Activated CD4-positive, alpha-beta memory T cell treated with anti-CD3 and anti-CD28 coated beads, Interleukin-2, amount 10 ng/mL, durations not matched to agents 7 days and 5 days (primary cell): Measurements from ENCODE around the gene ADGRV1. TPM values are rescaled to one million over a fixed set of nuclear protein-coding genes. Genes with fewer than 3 reads are reported as not detected.
"Not testable (repeated sequence)": the region's sequence is repeated elsewhere in the genome, so short reads cannot be mapped to it uniquely, and the experiment has no call there.

Experiments
- CTCF ChIA-PET: fragments of 350-600 bp; sonication (Branson Sonifier 250); formaldehyde crosslinking; loops from one replicate; lab custom pipeline; 2021; ENCODE audit warnings: antibody characterized with exemption, inconsistent platforms; lab: Charles Lee
- POLR2A ChIA-PET: fragments of 350-600 bp; sonication (Branson Sonifier 250); formaldehyde crosslinking; loops from one replicate; lab custom pipeline; 2021; ENCODE audit warnings: antibody characterized with exemption; lab: Charles Lee
- DNase-seq: peaks from one replicate; pipeline ENCODE4 v3.0.0-alpha.2; 2020
- H3K27ac Mint-ChIP-seq: one replicate; pipeline ENCODE4 v1.8.0; 2021; ENCODE audit warnings: mild to moderate bottlenecking, mixed read lengths
- H3K27me3 Mint-ChIP-seq: one replicate; pipeline ENCODE4 v1.8.0; 2021; ENCODE audit warnings: mixed read lengths
- H3K36me3 Mint-ChIP-seq: one replicate; pipeline ENCODE4 v1.8.0; 2021; ENCODE audit warnings: low read depth, mixed read lengths
- H3K4me1 Mint-ChIP-seq: one replicate; pipeline ENCODE4 v1.8.0; 2021; ENCODE audit warnings: mixed read lengths
- H3K4me3 Mint-ChIP-seq: one replicate; pipeline ENCODE4 v1.8.0; 2021; ENCODE audit warnings: mild to moderate bottlenecking, mixed read lengths
- H3K9me3 Mint-ChIP-seq: one replicate; pipeline ENCODE4 v1.8.0; 2021; ENCODE audit warnings: mixed read lengths
- total RNA-seq, 2 experiments: library from RNA; stranded (reverse); gene quantifications; one replicate each; pipeline ENCODE4 v1.2.3, GENCODE V29; 2021

ADGRV1 gene
- total RNA-seq, 2 experiments from 2014 or later: not detected

DNA sequence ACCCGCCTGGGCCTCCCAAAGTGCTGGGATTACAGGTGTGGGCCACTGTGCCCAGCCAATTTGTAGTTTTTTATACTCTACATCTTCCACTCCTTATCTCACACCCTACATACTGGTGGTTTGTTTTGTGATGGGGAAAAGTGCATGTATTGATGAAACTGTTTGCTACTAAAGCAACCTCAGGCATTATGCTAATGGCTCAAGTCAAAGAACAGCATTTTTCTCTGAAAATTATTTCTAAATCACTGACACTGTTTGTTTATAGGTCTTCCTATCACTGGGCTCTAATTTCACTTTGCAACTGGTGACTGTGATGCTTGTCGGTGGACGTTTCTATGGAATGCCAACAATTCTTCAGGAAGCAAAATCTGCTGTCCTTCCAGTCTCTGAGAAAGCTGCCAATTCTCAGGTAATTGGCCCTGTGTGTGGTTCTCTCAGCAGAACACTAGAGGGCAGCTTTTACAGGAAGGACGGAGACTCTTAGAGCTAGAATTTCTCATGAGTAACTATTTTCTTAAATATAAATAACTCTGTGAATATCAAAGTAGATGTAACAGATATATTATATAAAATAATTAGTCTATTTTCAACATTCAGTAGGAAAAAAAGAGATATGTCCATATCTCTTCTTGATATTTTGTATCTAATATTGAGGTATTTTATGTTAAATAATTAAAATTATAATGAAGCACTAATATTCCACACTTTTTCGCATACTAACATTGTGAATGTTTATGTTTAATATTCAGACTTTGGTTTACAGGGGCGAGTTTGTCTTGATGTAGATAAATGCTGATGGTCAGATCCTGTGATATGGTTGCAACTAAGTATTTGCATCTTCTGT, 244.1 kb downstream of the ADGRV1 start:
- Mint-ChIP-seq H3K36me3 (no peaks in the 10 kb centered on the region), H3K27ac (no peak overlapping the region), H3K4me3 (no peak overlapping the region), H3K9me3 (no peaks in the 10 kb centered on the region), H3K4me1 (no peaks in the 10 kb centered on the region), H3K27me3 (peaks cover 4% of the 10 kb centered on the region)
- CTCF ChIA-PET: interaction anchor here (0.7 to 1.6 kb wide), 7 partner anchors 9 to 617 kb away, joined by 3 to 5 read pairs (median 3); no protein-coding TSS in a partner anchor
- DNase-seq: no peak
- POLR2A ChIA-PET: no interaction called here

DNA sequence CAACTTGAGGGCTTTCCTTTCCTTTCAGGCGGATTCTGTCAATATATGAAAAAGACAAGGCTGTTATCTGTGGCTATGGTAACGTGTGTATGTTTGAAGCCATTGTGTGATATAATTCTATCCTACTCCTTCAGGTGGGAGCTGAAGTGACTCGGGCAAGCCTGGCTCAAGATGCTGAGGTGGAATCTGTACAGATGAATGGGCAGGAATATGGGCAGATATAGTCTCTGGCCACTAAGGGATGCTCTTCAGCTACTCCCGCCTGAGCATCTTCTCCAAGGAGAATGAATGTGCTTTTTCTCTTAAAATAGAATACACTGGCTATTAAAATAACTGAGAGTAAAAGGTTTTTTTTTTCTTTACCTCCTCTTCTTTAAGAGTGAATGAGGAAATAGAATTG, 244.8 kb downstream of the ADGRV1 start:
- Mint-ChIP-seq H3K9me3 (no peaks in the 10 kb centered on the region), H3K4me1 (no peaks in the 10 kb centered on the region), H3K27me3 (peaks cover 4% of the 10 kb centered on the region), H3K27ac (no peak overlapping the region), H3K4me3 (no peak overlapping the region), H3K36me3 (no peaks in the 10 kb centered on the region)
- ChIA-PET POLR2A (no interaction called here), CTCF (interaction anchor here (0.7 to 1.6 kb wide), 6 partner anchors 9 to 616 kb away, joined by 3 to 5 read pairs (median 3); no protein-coding TSS in a partner anchor)
- no peak for DNase-seq

DNA sequence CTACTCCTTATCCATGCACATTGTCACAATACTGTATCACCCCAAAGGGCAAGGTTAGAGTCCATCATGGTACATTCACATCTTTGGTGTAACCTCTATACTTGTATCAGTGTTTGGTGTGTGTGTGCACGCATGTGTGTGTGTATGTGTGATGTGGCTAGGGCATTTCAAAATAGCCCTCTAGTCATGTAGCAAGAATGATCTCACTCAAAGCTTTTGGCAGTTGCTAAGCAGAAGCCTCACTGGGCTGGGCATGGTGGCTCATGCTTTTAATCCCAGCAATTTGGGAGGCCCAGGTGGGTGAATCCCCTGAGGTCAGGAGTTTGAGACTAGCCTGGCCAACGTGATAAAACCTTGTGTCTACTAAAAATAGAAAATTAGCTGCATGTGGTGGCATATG, 245.3 kb downstream of the ADGRV1 start:
- H3K9me3 Mint-ChIP-seq: no peaks in the 10 kb centered on the region

DNA sequence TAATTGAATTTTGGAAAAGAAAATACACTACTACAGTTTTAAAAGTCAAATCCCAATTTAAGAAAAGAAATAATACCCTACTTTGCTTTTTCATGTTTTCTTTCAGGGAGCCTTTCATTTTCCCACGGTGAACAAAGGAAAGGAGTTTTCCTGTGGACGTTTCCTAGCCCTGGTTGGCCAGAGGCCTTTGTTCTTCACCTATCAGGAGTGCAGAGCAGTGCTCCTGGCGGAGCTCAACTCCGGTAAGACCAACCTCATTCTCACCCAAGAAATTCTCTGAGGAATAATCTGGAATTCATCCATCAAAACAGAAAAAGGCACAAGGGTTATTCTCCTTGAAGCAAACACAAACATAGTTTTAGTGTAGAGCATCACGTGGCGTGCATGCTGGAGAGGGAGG, 248.9 kb downstream of the ADGRV1 start:
- Mint-ChIP-seq H3K27me3 (peaks cover 4% of the 10 kb centered on the region), H3K36me3 (no peaks in the 10 kb centered on the region), H3K4me1 (no peaks in the 10 kb centered on the region), H3K9me3 (no peaks in the 10 kb centered on the region), H3K4me3 (no peak overlapping the region), H3K27ac (no peak overlapping the region)
- no peak for DNase-seq
- ChIA-PET POLR2A (no interaction called here), CTCF (no interaction called here)

More for the DNA sequence above, 245.3 kb downstream of the ADGRV1 start:
- no peak for DNase-seq
- ChIA-PET POLR2A (no interaction called here), CTCF (no interaction called here)
- Mint-ChIP-seq H3K27me3 (peaks cover 4% of the 10 kb centered on the region), H3K4me3 (no peak overlapping the region), H3K36me3 (no peaks in the 10 kb centered on the region), H3K4me1 (no peaks in the 10 kb centered on the region), H3K27ac (no peak overlapping the region)

DNA sequence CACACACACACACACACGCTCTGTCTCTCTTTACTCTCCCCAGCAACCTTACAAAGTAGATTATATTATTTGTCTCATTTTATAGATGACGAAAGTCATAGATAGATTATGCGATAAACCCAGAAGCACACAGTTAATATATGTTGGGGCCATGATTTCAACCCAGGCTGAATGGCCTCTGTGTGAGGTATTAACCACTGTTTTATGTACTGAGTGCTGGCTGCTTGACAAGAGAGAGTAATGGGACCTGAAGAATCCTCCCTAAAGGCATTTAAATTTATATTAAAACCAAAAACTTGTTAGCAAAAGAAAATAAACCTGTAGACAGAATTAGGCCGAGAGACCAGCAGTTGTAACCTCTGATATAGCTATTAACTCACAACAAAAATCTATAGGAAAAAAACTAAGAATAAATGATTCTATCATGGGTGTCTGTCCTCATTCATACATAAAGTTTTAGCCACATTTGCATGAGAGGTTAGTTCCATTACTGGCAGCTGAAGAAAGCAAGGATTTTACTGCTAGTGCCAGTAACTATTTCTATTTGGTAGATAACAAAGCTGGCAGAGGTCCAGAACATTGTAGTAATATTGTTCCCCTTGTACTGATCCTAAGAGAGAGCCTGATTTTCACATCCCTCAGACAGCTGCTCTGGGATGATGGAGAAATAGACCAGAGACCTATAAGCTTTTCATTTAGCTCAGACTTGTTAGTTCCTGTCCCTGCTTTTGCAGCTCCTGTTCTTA, 250.9 kb downstream of the ADGRV1 start:
- no peak overlapping the region for H3K4me3 Mint-ChIP-seq
- no peak overlapping the region for H3K27ac Mint-ChIP-seq
- DNase-seq: no peak
- peaks cover 4% of the 10 kb centered on the region for H3K27me3 Mint-ChIP-seq
- no peaks in the 10 kb centered on the region for H3K36me3 Mint-ChIP-seq
- no peaks in the 10 kb centered on the region for H3K4me1 Mint-ChIP-seq
- ChIA-PET POLR2A (no interaction called here), CTCF (interaction anchor here (1.2 kb wide), 1 partner anchor 26 kb away, joined by 3 read pairs; no protein-coding TSS in a partner anchor)
- H3K9me3 Mint-ChIP-seq: no peaks in the 10 kb centered on the region

DNA sequence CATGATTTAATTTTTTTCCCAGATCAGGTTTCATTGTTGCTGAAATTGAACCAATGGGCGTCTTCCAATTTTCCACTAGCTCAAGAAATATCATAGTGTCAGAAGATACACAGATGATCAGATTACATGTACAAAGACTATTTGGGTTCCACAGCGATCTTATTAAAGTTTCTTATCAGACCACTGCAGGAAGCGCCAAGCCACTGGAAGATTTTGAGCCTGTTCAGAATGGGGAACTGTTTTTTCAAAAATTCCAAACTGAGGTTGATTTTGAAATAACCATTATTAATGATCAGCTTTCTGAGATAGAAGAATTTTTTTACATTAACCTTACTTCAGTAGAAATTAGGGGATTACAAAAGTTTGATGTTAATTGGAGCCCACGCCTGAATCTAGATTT, 251.6 kb downstream of the ADGRV1 start:
- Mint-ChIP-seq H3K27ac (no peak overlapping the region), H3K4me3 (no peak overlapping the region), H3K9me3 (no peaks in the 10 kb centered on the region), H3K27me3 (peaks cover 4% of the 10 kb centered on the region), H3K4me1 (no peaks in the 10 kb centered on the region), H3K36me3 (no peaks in the 10 kb centered on the region)
- CTCF ChIA-PET: interaction anchor here (1.2 kb wide), 1 partner anchor 26 kb away, joined by 3 read pairs; no protein-coding TSS in a partner anchor
- POLR2A ChIA-PET: no interaction called here
- no peak for DNase-seq

DNA sequence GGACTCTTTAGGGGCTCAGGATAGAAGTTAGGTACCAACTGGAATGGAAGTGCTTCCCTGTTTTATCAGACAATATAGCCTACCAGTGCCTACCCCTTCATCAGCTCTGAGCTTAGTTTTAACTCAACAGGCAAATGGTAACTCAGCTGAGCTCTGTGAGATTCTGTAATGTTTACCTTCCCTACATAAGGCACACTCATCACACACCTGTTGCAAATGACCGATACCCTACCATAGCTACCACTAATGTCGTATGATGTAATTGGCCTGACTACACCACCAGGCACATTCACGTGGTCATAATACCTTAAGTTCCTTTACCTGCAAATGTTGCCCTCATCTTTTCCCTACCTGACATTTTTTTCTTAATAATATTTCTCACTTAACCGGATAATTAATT, 254.8 kb downstream of the ADGRV1 start:
- ChIA-PET POLR2A (no interaction called here), CTCF (no interaction called here)
- DNase-seq: no peak
- Mint-ChIP-seq H3K36me3 (no peaks in the 10 kb centered on the region), H3K9me3 (no peaks in the 10 kb centered on the region), H3K4me1 (no peaks in the 10 kb centered on the region), H3K27me3 (no peaks in the 10 kb centered on the region), H3K4me3 (no peak overlapping the region), H3K27ac (no peak overlapping the region)

DNA sequence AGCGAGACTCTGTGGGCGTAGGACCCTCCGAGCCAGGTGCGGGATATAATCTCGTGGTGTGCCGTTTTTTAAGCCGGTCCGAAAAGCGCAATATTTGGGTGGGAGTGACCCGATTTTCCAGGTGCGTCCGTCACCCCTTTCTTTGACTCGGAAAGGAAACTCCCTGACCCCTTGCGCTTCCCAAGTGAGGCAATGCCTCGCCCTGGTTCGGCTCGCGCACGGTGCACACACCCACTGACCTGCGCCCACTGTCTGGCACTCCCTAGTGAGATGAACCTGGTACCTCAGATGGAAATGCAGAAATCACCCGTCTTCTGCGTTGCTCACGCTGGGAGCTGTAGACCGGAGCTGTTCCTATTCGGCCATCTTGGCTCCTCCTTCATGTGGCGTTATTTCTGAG, 263.5 kb downstream of the ADGRV1 start:
- H3K4me3 Mint-ChIP-seq, POLR2A ChIA-PET, H3K27me3 Mint-ChIP-seq, DNase-seq, H3K27ac Mint-ChIP-seq, CTCF ChIA-PET, H3K36me3 Mint-ChIP-seq, H3K9me3 Mint-ChIP-seq, H3K4me1 Mint-ChIP-seq: not testable (repeated sequence)

DNA sequence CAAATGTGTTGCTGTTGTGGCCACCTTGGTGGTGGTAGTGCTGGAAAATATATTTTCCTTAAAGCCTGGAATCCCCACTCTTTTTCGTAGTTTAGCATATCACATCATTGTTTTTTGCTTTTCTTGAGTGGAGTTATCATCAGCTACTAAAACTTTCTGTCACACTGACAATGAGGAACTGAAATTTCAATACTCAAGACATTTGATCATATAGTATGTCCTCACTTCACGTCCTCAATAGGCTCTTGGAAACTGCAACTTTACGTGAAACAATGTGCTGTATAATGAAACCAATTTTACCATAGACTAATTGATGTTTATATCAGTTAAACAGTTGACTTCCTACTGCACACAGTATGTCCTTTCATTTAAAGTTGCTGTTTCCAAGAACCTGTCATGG, 265.8 kb downstream of the ADGRV1 start:
- Mint-ChIP-seq H3K9me3 (no peaks in the 10 kb centered on the region), H3K4me1 (no peaks in the 10 kb centered on the region), H3K27me3 (no peaks in the 10 kb centered on the region), H3K4me3 (no peak overlapping the region), H3K36me3 (no peaks in the 10 kb centered on the region), H3K27ac (no peak overlapping the region)
- POLR2A ChIA-PET: no interaction called here
- DNase-seq: no peak
- CTCF ChIA-PET: no interaction called here

DNA sequence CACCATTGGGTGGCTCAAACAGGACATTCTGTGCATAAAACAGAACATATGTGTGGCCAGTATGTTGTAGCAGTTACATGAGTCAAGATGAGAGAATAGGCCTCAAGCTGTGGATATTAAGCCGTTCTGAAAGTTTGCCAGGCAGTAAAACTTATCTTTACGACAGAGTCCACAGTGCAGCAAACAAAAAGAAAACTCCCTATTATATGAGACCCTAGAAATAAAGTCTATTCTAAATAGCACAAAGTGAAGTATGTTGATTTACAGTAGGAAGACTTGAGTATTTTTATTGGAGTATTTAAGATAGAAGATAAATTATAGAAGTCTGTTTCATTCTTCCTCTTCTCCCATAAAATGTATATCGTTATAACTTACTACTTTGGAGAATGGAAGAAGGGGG, 271.5 kb downstream of the ADGRV1 start:
- no peaks in the 10 kb centered on the region for H3K36me3 Mint-ChIP-seq
- H3K27ac Mint-ChIP-seq: no peak overlapping the region
- ChIA-PET POLR2A (no interaction called here), CTCF (no interaction called here)
- no peaks in the 10 kb centered on the region for H3K9me3 Mint-ChIP-seq
- peaks cover 3% of the 10 kb centered on the region for H3K27me3 Mint-ChIP-seq
- DNase-seq: no peak
- no peak overlapping the region for H3K4me3 Mint-ChIP-seq
- H3K4me1 Mint-ChIP-seq: no peaks in the 10 kb centered on the region

DNA sequence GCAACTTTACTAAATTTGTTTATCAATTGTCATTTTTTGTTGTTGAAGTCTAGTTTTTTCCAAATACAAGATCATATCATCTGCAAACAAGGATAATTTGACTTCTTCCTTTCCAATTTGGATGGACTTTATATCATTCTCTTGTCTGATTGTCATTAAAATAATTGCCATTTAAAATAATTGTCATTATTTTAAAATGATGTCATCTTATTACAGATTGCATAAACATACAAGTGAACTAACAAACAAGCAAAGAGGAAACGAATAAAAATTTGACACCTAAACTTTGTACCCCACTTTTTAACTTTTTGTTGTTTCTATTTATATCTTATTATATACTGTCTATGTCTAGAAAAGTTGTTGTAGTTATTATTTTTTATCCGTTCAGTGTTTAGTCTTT, 275.2 kb downstream of the ADGRV1 start:
- H3K27ac Mint-ChIP-seq: no peak overlapping the region
- no peak overlapping the region for H3K4me3 Mint-ChIP-seq
- DNase-seq: no peak
- H3K27me3 Mint-ChIP-seq: peaks cover 8% of the 10 kb centered on the region
- ChIA-PET CTCF (no interaction called here), POLR2A (no interaction called here)
- H3K36me3 Mint-ChIP-seq: no peaks in the 10 kb centered on the region
- H3K9me3 Mint-ChIP-seq: no peaks in the 10 kb centered on the region
- H3K4me1 Mint-ChIP-seq: no peaks in the 10 kb centered on the region

DNA sequence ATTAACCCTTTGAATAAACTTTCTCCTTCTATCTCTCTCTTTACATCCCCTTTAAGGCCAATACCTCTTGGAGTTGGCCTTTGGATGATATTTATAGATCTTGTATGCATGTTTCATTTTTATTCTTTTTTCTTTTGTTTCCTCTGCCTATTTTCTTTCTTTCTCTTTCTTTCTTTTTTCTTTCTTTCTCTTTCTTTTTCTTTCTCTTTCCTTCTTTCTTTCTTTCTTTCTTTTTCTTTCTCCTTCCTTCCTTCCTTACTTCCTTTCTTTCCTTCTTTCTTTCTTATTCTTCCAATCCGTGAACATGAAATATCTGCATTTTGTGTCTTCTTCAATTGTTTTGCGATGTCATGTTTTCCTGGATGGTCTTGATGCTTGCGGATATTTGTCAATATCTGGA, 276.1 kb downstream of the ADGRV1 start:
- no peak for DNase-seq
- POLR2A ChIA-PET: no interaction called here
- Mint-ChIP-seq H3K4me3 (no peak overlapping the region), H3K36me3 (no peaks in the 10 kb centered on the region), H3K27ac (no peak overlapping the region), H3K27me3 (peaks cover 12% of the 10 kb centered on the region), H3K9me3 (no peaks in the 10 kb centered on the region), H3K4me1 (no peaks in the 10 kb centered on the region)
- CTCF ChIA-PET: no interaction called here

DNA sequence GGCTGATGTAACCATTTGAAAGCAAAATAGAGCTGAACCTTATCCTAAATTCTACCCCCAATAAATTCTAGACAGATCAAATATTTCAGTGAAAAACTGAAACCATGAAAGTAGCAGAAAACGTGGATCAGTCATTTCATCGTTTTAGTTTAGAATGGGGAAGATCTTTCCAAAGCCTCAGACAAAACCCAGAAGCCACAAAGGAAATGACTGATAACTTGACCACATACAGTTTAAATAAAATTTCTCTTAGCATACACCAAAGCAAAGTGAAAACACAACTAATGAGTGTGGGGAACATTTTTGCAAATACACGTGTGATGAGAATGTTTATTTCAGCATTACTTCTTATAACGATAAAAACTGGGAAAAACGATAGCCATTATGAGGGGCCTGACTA, 284.8 kb downstream of the ADGRV1 start:
- Mint-ChIP-seq H3K4me3 (no peak overlapping the region), H3K36me3 (no peaks in the 10 kb centered on the region), H3K27me3 (peaks cover 29% of the 10 kb centered on the region), H3K4me1 (peaks cover 6% of the 10 kb centered on the region), H3K9me3 (no peaks in the 10 kb centered on the region), H3K27ac (no peak overlapping the region)
- ChIA-PET POLR2A (no interaction called here), CTCF (no interaction called here)
- no peak for DNase-seq
